ENCODE measurements around the gene HACD4. TPM values are rescaled to one million over a fixed set of nuclear protein-coding genes. Genes with fewer than 3 reads are reported as not detected.

Gene HACD4
- total RNA-seq, 2 experiments from 2014 or later = not detected

DNA sequence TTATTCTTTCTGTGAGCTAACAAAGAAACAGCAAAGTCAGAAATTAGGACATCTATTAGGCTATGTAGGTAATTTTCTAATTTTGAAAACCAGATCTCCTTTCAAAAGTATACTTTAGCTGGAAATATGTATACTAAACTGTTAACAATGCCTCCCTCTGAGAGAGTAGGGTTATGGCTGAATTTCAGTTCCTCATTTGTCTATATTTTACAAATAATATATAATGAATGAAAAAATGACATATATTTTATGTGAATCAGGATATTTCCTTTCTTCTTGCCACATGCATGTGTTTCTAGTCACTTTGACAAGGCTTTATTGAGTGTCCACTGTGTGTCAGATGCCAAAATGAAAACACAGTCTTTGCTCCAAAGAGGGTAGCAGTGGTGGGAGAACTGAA, 15.4 kb downstream of the HACD4 start:
- H3K4me3 ChIP-seq (ENCODE audit: low read depth, low read length, poor library complexity, severe bottlenecking) = no peak overlapping the region
- no peaks in the 10 kb centered on the region for H3K9me3 ChIP-seq (ENCODE audit: low read length)
- no peaks in the 10 kb centered on the region for H3K4me1 ChIP-seq (ENCODE audit: insufficient read depth, low read length, poor library complexity, severe bottlenecking)
- intact Hi-C loops (cut with micrococcal nuclease; ENCODE audit: unreplicated experiment) = no loop called here
- no peaks in the 10 kb centered on the region for H3K79me2 ChIP-seq (ENCODE audit: insufficient read depth, low read depth, low read length)
- no peak for DNase-seq (ENCODE audit: low spot score)
- H3K27ac ChIP-seq (ENCODE audit: low read depth, low read length, poor library complexity, severe bottlenecking) = no peak overlapping the region
- no peaks in the 10 kb centered on the region for H3K36me3 ChIP-seq (ENCODE audit: insufficient read depth, low read length)
- H4K20me1 ChIP-seq (ENCODE audit: insufficient read depth, low read length) = no peaks in the 10 kb centered on the region
- no peaks in the 10 kb centered on the region for H3K9me2 ChIP-seq (ENCODE audit: insufficient read depth, low read length)
- no peak overlapping the region for H3K4me2 ChIP-seq (ENCODE audit: low read length)
- CTCF ChIA-PET (ENCODE audit: unreplicated experiment) = no interaction called here
- BruUV-seq (replicated peaks) = no TSS peak
- TF ChIP-seq, protein P1, sequence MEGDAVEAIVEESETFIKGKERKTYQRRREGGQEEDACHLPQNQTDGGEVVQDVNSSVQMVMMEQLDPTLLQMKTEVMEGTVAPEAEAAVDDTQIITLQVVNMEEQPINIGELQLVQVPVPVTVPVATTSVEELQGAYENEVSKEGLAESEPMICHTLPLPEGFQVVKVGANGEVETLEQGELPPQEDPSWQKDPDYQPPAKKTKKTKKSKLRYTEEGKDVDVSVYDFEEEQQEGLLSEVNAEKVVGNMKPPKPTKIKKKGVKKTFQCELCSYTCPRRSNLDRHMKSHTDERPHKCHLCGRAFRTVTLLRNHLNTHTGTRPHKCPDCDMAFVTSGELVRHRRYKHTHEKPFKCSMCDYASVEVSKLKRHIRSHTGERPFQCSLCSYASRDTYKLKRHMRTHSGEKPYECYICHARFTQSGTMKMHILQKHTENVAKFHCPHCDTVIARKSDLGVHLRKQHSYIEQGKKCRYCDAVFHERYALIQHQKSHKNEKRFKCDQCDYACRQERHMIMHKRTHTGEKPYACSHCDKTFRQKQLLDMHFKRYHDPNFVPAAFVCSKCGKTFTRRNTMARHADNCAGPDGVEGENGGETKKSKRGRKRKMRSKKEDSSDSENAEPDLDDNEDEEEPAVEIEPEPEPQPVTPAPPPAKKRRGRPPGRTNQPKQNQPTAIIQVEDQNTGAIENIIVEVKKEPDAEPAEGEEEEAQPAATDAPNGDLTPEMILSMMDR (conservative IDR thresholded peaks at IDR 0.05; ENCODE audit: low read length) = no peak
- no peak for TF ChIP-seq EZH2phosphoT487 (IDR thresholded peaks at IDR 0.05; ENCODE audit: borderline replicate concordance, low read depth, low read length)
- H2AFZ ChIP-seq (ENCODE audit: low read length) = no peak overlapping the region
- POLR2A ChIA-PET = no interaction called here

DNA sequence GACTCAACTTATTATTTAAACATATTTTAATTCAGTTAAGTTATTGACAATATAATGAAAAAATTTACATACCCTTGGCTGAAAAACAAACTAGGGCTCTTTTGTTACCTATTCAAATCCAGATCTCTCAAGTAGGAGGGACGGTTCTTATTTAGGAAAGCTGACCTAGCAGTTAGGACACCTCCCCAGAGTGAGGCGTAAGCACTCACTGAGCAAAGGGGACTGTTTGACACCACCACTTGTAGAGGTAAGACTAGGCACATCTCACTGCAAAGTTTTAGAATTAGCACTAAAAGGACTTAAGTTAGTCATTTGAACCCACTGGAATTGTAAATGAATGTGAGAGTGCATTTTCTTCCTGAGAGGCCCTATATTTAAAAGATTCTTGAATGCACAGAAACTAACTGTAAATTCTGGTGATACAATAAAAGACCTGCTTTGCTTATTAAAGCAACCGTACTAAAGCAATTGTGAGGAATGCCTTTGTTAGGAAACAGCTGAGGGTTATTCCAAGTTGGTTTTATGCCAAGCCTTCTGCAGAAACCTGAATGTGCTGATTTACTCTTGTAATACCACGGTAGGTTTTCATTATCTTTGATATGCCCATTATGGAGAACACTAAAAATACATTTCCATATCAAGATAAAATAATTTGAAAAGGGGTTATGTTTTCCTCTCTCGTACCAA, 16.2 kb downstream of the HACD4 start:
- no TSS peak for BruUV-seq (replicated peaks)
- DNase-seq (ENCODE audit: low spot score) = no peak
- TF ChIP-seq EZH2phosphoT487 (IDR thresholded peaks at IDR 0.05; ENCODE audit: borderline replicate concordance, low read depth, low read length) = no peak
- TF ChIP-seq, protein P1 (conservative IDR thresholded peaks at IDR 0.05; ENCODE audit: low read length) = no peak
- no peaks in the 10 kb centered on the region for H3K9me3 ChIP-seq (ENCODE audit: low read length)
- intact Hi-C loops (cut with micrococcal nuclease; ENCODE audit: unreplicated experiment) = no loop called here
- H3K4me3 ChIP-seq (ENCODE audit: low read depth, low read length, poor library complexity, severe bottlenecking) = no peak overlapping the region
- POLR2A ChIA-PET = interaction anchor here (0.6 kb wide), 1 partner anchor 32 kb away, joined by 6 read pairs; no protein-coding TSS in a partner anchor
- H3K36me3 ChIP-seq (ENCODE audit: insufficient read depth, low read length) = no peaks in the 10 kb centered on the region
- no peak overlapping the region for H3K4me2 ChIP-seq (ENCODE audit: low read length)
- H3K4me1 ChIP-seq (ENCODE audit: insufficient read depth, low read length, poor library complexity, severe bottlenecking) = no peaks in the 10 kb centered on the region
- no peaks in the 10 kb centered on the region for H3K79me2 ChIP-seq (ENCODE audit: insufficient read depth, low read depth, low read length)
- no peak overlapping the region for H2AFZ ChIP-seq (ENCODE audit: low read length)
- no peaks in the 10 kb centered on the region for H4K20me1 ChIP-seq (ENCODE audit: insufficient read depth, low read length)
- no peak overlapping the region for H3K27ac ChIP-seq (ENCODE audit: low read depth, low read length, poor library complexity, severe bottlenecking)
- CTCF ChIA-PET (ENCODE audit: unreplicated experiment) = no interaction called here
- H3K9me2 ChIP-seq (ENCODE audit: insufficient read depth, low read length) = no peaks in the 10 kb centered on the region

DNA sequence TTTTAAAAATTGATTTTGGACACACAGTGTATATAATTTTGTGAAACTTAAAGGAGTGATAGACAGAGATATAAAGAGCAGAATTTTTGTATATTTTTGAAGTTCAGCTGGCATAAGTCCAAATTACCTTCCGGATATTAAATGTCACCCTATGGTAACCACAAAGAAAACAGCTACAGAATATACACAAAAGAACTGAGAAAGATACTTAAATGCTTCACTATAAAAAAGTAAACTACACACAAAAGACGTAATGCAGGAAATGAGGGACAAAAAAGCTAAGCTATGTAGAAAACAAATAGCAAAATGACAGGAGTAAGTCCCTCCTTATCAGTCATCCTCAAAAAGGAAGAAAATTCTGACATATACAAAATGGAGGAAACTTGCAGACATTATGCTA, 29.4 kb downstream of the HACD4 start:
- H3K4me1 ChIP-seq (ENCODE audit: insufficient read depth, low read length, poor library complexity, severe bottlenecking) = peaks cover 16% of the 10 kb centered on the region
- CTCF ChIA-PET (ENCODE audit: unreplicated experiment) = no interaction called here
- H3K79me2 ChIP-seq (ENCODE audit: insufficient read depth, low read depth, low read length) = no peaks in the 10 kb centered on the region
- H3K9me3 ChIP-seq (ENCODE audit: low read length) = peaks cover 9% of the 10 kb centered on the region; the same call in 1 of the 2 replicates
- no peak for TF ChIP-seq EZH2phosphoT487 (IDR thresholded peaks at IDR 0.05; ENCODE audit: borderline replicate concordance, low read depth, low read length)
- TF ChIP-seq, protein P1 (conservative IDR thresholded peaks at IDR 0.05; ENCODE audit: low read length) = no peak
- no peaks in the 10 kb centered on the region for H3K36me3 ChIP-seq (ENCODE audit: insufficient read depth, low read length)
- no peak overlapping the region for H3K27ac ChIP-seq (ENCODE audit: low read depth, low read length, poor library complexity, severe bottlenecking)
- POLR2A ChIA-PET = interaction anchor here (0.7 to 1.1 kb wide), 3 partner anchors 10 to 20 kb away, joined by 3 read pairs; no protein-coding TSS in a partner anchor
- no peak for DNase-seq (ENCODE audit: low spot score)
- H3K4me2 ChIP-seq (ENCODE audit: low read length) = no peak overlapping the region
- H2AFZ ChIP-seq (ENCODE audit: low read length) = no peak overlapping the region
- intact Hi-C loops (cut with micrococcal nuclease; ENCODE audit: unreplicated experiment) = no loop called here
- no peaks in the 10 kb centered on the region for H3K9me2 ChIP-seq (ENCODE audit: insufficient read depth, low read length)
- H4K20me1 ChIP-seq (ENCODE audit: insufficient read depth, low read length) = no peaks in the 10 kb centered on the region
- no peak overlapping the region for H3K4me3 ChIP-seq (ENCODE audit: low read depth, low read length, poor library complexity, severe bottlenecking)
- no TSS peak for BruUV-seq (replicated peaks)

Measured in OCI-LY7 (cell line).